ENCODE measurements around the gene ADGRA1.
"Not testable (repeated sequence)": the region's sequence is repeated elsewhere in the genome, so short reads cannot be mapped to it uniquely, and the experiment has no call there.

The ADGRA1 gene

GRCh38 chr10:133166504-133166827 is 78.7 kb downstream of the ADGRA1 start:
- DNase-seq, result no peak

GRCh38 chr10:133166828-133167692 is 79.3 kb downstream of the ADGRA1 start:
- peak; percentile 38 to 76 for DNase-seq

GRCh38 chr10:133167693-133168616 is 80.2 kb downstream of the ADGRA1 start:
- DNase-seq, result no peak

GRCh38 chr10:133168617-133169031 is 80.9 kb downstream of the ADGRA1 start:
- no peak for DNase-seq

DNA sequence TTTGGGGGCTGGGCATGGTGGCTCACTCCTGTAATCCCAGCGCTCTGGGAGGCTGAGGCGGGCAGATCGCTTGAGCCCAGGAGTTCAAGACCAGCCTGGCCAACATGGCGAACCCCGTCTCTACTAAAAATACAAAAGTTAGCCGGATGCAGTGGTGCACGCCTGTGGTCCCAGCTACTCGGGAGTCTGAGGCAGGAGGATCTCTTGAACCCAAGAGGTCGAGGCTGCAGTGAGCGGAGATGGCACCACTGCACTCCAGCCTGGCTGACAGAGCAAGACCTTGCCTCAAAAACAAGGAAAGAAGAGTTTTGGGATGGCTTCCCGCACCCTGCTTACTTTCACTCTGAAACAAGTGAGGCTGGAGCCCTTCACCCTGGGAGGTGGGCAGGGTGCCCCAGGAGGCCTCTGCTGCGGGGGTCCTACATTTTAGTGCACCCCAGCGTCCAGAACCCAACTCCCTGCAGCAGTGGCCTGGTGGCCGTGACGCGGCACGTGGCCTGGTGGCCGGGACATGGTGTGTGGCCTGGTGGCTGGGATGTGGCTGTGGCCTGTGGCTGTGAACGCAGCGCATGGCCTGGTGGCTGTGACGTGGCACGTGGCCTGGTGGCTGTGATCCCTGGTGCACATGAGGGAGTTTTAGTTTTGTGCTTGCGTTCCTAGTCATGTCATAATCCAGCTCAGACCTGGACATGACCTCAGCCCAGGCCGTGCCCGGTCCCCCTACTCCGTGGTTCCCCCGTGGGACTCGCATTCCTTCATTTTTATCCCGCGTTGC is 81.6 kb downstream of the ADGRA1 start:
- no peak for DNase-seq

DNA sequence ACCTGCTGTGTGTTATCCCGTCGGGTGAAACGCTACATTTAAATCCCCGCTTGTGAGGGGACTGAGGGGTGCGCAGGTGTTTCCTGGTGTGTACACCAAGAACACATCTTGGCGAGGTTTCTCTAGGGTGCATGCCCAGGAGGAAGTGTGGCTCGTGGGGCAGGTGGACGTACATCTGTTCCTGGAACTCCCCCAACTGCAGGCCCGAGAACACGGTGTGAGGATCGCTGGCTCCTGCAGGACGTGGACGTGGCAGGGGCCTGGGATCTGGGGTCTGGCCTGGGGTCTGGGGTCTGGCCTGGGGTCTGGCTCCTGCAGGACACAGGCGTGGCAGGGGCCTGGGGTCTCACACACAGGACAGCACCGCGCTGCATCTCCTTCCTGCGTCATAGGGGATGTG is 82.4 kb downstream of the ADGRA1 start:
- DNase-seq, result peak in 1 of 2 experiments; percentile 11

- no peak for DNase-seq
Observed at GRCh38 chr10:133173860-133174640, 86.3 kb downstream of the ADGRA1 start.

DNA sequence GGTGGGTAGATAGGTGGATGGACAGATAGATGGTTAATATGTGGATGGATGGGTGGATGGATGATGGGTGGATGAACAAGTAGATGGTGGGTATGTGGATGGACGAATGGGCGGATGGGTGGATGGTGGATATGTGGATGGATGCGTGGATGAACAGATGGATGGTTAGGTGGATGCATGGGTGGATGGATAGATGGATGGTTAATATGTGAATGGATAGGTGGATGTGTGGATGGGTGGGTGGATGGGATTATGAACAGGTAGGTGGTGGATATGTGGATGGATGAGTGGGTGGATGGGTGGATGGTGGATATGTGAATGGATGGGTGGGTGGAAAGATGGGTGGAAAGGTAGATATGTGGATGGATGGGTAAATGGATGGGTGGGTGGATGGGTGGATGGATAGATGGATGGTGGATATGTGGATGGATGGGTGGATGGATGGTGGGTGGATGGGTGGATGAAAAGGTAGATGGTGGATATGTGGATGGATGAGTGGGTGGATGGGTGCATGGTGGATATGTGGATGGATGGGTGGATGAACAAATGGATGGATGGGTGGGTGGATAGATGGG is 87.1 kb downstream of the ADGRA1 start:
- no peak for DNase-seq

- DNase-seq, result not testable (repeated sequence)
Observed at GRCh38 chr10:133175624-133176023, 87.9 kb downstream of the ADGRA1 start.

GRCh38 chr10:133176546-133176945 is 88.8 kb downstream of the ADGRA1 start:
- DNase-seq, result no peak

GRCh38 chr10:133177380-133178157 is 89.8 kb downstream of the ADGRA1 start:
- DNase-seq, result no peak

GRCh38 chr10:133178357-133179127 is 90.8 kb downstream of the ADGRA1 start:
- no peak for DNase-seq

DNA sequence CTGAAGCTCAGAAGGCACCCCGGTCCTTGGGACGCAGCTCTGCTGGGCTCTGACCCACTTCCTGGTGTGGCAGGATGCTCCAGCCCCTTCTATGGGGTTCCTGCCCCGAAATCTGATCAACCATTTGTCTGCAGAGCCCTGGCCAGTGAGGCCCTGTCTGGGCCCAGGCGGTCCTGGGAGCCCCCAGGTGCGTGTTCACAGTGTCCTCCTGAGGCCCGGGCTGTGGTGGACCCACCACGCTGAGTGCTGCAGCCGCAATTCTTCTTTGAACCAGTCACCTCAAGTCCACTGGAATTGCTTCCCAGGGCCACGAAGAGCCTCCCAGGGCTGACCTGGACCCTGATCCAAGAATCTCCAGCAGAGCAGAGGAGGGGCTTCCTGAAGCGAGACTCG is 91.4 kb downstream of the ADGRA1 start:
- DNase-seq, result no peak

- no peak for DNase-seq
Observed at GRCh38 chr10:133179651-133180050, 91.9 kb downstream of the ADGRA1 start.

DNA sequence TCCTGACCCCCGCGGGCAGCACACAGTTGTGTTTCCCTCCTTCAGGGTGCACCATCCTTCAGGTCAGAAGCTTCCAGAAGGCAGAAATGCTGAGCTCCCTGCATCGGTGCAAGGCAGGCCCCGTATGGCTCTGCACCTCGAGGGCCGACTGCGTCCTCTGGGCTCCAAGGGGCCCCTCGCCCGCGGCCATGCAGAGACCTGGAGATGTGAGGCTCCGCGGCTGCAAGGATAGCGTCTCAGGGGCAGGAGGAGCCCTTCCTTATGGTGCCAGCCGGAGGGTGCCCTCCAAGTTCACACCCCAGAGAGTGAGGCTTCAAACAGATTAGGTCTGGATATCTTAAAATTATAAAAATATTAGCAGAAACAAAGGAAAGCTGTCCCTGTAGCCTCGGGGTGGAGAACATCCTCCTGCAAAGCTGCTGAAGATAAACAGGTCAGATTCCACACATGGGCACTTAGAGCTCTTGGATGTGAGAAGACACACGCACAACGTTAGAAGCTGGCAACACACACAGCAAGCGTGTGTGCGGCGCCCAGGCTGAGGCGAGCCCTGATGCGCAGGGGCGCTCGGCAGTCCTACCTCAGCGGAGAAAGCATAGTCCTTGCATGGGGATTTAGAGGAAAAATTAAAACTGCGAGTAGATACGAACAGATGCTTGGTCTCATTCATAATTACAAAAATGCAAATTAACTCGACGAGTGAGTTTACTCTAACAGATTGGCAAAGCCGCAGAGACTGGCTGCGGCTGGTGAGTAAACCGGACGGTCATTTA is 92.7 kb downstream of the ADGRA1 start:
- no peak for DNase-seq

DNA sequence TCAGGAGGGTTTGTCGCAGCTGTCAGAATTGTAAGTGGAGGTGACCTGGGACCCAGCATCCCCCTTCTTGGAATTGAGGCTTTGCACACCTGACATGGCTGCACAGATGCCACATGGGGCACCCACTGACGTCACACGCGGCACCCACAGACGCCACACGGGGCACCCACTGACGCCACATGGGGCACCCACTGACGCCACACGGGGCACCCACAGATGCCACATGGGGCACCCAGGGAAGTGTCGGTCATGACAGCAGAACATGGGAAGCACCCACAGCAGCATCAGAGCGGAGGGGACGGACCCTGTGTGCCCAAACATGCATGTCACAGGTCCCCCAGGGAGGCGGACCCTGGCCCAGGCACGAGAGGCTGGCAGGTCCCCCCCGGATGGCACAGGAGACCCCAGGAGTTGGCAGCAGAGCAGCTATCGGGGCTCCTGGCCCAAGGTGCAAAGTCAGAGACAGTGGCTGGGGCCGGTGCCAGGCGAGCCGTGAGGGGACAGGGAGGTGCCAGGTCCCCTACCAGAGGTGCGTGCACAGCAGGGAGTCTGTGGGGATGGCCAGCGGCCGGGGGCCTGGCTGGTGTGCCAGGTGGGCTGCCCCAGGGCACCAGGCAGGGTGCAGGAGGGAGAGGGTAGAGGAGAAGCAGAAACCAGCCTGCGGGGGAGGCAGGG is 93.4 kb downstream of the ADGRA1 start:
- no peak for DNase-seq
